ENCODE measurements around the gene ARHGAP31. TPM values are rescaled to one million over a fixed set of nuclear protein-coding genes. Genes with fewer than 3 reads are reported as not detected.

Gene ARHGAP31
- total RNA-seq, 1 donor from 2014 or later, result 3.7 TPM

- DNase-seq, result no peak
Measured at GRCh38 chr3:119395923-119396358, 101.8 kb downstream of the ARHGAP31 start.

- no peak for DNase-seq
Measured at GRCh38 chr3:119396870-119397269, 102.7 kb downstream of the ARHGAP31 start.

DNA sequence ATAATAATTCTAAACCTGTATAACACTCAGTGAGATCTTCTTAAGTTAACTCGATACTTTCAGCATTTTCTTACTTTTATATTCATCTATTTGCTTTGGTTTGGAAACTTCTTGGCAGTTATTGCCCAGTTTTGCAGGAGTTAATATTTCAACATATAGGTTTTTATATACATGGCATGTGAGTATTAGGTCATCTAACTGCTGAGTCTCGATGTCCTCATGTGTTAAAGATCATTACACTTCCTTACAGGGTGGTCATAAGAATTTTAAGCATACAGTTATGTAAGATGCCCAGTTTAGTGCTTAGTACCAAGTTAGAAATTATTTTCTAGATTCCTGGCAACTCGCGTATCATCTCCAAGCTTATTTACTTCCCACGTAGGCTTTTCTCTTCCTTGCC, 106.3 kb downstream of the ARHGAP31 start:
- DNase-seq, result no peak

- no peak for DNase-seq
Measured at GRCh38 chr3:119401069-119401468, 106.9 kb downstream of the ARHGAP31 start.

- DNase-seq, result no peak
Measured at GRCh38 chr3:119401503-119402440, 107.6 kb downstream of the ARHGAP31 start.

- DNase-seq, result no peak
Measured at GRCh38 chr3:119402791-119403190, 108.6 kb downstream of the ARHGAP31 start.

DNA sequence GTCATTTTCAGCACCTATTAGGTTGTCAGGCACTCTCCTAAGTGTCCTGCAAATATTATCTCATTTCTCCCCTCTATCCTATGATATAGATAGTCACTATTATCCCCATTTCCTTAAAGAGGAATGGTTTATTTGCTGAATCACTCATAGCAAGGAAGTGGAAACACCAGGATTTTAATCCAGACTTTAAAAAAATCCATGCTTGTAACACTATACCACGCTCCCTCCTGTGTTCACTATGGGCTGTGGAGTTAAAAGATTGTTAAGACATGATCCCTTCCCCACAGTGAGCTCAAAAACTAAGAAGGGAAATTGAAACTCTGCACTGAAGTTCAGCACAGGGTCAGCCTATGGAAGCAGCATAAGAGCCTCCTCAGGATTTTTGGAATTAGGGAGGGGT, 109.0 kb downstream of the ARHGAP31 start:
- no peak for DNase-seq

DNA sequence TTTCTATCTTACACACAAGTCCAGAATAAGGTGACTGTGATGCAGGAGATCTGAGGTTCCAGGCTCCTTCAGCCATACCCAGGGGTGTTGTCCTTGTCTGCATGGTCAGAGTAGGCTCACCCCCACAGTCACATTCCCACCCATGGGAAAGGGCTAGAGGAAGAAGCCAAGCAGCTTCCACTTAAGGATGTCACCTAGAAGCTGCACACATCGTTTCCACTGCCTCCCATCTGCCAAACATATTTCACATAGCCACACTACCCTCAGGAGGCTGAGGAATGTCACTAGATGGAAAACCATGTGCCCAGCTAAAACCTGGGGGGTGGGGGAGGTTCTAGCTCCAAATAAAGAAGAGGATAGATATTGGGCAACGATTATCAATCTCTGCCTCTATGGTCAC, 111.1 kb downstream of the ARHGAP31 start:
- DNase-seq, result no peak

- no peak for DNase-seq
Measured at GRCh38 chr3:119408243-119408950, 114.2 kb downstream of the ARHGAP31 start.

- DNase-seq, result no peak
Measured at GRCh38 chr3:119409844-119410243, 115.7 kb downstream of the ARHGAP31 start.

DNA sequence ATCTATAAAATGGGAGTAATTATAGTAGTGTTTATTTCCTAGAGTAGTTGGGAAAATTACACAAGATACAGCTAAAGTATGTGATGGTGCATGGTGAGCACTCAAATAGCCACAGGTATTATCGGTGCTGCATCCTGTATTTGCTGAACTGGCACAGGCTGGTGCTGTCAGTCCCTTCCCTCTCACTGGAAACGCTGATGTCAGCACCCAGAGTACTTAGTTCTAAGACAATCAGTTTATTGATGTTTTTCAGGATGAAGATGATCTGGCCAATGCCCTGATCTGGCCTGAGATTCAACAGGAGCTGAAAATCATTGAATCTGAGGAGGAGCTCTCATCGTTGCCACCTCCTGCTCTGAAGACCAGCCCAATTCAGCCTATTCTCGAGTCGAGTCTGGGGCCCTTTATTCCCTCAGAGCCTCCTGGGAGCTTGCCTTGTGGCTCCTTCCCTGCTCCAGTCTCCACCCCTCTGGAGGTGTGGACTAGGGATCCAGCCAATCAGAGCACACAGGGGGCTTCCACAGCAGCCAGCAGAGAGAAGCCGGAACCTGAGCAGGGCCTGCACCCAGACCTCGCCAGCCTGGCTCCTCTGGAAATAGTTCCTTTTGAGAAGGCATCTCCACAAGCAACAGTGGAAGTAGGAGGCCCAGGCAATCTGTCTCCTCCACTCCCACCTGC, 119.6 kb downstream of the ARHGAP31 start:
- DNase-seq, result no peak

DNA sequence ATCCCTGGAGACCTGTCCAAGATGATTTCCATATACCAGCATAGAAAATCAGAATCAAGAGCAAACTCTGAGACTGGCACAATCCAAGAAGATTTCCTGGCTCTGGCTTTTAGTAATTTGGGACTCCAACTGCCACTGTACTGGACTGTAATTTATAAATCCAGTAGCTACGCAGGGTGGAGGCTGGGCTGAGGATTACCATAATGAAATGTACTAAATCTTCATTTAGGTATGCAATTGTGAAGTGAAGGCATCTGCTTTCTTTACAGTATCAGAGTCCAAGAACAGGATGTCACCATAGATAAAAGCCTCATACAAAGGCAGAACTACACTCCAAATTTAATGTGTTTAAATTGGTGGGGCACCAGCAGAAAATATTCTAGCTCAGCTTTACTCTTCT, 122.7 kb downstream of the ARHGAP31 start:
- DNase-seq, result no peak

GRCh38 chr3:119417771-119418512, 123.8 kb downstream of the ARHGAP31 start:
- DNase-seq, result no peak

GRCh38 chr3:119418641-119419040, 124.5 kb downstream of the ARHGAP31 start:
- DNase-seq, result no peak

DNA sequence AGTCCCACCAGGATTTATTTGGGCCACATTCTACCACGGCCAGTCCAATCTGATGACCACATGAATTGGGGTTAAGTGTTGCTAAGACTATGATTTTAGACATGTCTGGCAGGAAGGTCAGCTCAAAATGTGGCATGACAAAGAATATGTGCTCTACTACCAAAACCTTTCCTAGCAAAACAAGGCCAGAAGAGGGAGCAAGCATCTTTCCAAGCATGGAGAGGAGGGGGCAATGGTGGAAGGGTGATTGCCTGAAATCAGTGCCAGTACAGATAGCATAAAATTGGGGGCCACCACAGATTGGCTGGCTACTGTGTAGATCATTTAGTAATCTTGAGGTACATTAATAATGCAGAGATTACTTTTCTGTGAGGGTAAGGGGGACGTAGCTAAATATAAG, 126.0 kb downstream of the ARHGAP31 start:
- no peak for DNase-seq

DNA sequence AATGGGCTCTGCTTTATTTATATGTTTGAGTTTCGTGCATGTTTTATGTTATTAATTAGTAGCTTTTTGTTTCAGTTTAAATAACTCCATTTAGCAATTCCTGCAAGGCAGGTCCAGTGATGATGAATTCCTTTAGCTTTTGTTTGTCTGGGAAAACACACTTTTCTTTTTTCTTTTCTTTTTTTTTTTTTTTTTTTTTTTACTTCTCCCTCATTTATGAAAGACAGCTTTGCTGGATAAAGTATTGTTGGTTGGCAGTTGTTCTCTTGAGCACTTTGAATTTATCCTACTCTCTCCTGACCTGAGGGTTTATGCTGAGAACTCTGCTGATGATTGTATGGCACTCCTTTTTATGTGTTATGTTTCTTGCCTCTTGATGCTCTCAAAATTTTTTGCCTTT, 133.5 kb downstream of the ARHGAP31 start:
- no peak for DNase-seq

DNA sequence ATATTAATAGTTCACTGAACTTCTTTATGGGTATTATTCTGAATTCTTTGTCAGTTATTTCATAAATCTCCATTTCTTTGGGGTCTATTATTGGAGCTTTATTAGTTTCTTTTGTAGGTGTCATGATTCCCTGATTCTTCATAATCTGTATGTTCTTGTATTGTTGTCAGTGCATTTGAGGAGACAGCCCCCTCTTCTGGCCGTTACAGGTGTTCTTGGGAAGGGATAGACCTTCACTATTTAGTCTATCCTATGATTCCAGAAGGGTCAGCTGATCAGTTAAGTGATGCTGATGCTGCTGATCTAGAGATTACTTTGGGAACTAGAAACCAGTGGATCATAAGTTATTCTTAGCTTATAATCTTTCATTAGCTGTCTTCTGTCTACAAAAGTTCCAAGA, 134.4 kb downstream of the ARHGAP31 start:
- no peak for DNase-seq

DNA sequence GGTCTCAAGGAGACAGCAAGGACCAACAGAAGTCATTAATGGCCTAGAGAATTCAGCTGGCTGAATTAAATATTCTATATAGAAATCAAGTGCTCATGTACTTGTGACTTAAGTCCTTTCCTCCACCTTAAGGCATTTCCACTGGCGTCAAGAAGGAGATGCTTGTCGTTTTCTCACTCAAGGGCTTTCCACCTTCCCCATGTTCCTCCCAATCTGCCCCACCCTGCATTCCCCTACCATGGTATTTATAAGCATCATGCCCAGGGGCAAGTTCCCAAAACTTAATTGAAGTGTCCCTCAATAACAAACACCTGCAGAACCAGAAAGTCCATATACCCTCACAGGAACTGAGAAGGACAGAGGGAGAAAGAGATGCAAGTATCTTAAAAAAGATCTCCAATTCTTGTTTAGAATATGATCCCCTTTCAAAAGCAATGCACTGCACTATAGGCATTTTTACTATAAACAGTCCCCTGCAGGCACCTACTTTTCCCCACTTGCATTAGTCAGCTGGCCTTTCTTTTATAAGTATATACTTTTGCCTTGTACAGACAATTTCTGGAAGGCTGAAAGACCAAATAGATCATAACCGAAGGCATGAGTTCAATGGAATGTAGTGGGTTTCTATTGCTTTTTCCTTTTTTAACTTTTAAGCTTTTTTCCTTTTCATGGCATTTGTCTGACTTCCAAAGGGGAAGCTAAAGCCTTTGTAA, 139.6 kb downstream of the ARHGAP31 start:
- DNase-seq, result no peak

- DNase-seq, result no peak
Measured at GRCh38 chr3:119434703-119435102, 140.5 kb downstream of the ARHGAP31 start.

DNA sequence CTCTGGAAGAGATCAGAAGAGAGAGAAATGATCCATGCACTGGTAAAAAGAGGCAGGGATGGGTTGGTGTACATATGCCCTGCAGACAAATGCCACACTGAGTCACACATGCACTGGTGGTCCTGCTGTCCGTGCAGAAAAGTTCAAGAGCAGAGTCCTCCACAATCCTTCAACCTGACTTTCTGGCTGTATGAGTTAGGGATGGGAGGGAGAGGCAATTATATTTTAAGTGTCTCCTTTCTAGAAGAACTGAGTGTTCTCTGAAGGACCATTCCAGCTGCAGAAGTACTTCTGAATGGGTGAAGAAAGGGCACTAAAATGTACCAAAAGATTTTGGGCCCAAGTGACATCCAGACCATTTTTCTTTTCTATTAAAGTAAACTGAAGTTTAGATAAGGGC, 142.8 kb downstream of the ARHGAP31 start:
- DNase-seq, result no peak

DNA sequence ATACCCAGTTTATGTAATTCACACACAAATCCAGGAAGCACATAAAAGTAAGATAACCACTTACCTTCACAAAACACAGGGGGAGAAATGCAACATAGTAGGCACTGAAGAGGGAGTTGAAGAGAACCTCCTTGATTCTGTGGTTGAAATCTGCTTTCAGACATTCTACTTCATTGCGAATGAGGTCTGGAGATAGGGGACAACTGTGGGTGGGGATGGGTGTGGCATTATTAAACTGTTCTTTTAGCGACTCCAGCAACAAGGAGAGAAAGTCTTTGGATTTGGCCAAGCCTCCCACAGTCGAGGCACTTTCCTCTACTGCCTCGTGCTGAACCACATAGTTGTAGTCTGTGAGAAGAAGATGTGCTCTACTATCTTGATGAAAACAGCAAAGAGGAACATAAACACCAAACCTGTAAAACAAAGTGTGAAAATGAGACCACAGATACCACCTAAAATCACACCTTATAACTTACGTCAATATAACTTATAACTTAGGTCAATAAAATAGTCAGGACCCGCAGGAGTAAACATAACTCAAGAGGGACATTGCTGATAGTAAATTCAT, 143.6 kb downstream of the ARHGAP31 start:
- no peak for DNase-seq
